ENCODE measurements around the gene KRTAP5-3. TPM values are rescaled to one million over a fixed set of nuclear protein-coding genes. Genes with fewer than 3 reads are reported as not detected.
"Not testable (repeated sequence)": the region's sequence is repeated elsewhere in the genome, so short reads cannot be mapped to it uniquely, and the experiment has no call there.

The KRTAP5-3 gene
- total and polyA plus RNA-seq, 2 donors (not counting 3 experiments of a cell fraction or from before 2014, with no cell fraction given), result not detected

DNA sequence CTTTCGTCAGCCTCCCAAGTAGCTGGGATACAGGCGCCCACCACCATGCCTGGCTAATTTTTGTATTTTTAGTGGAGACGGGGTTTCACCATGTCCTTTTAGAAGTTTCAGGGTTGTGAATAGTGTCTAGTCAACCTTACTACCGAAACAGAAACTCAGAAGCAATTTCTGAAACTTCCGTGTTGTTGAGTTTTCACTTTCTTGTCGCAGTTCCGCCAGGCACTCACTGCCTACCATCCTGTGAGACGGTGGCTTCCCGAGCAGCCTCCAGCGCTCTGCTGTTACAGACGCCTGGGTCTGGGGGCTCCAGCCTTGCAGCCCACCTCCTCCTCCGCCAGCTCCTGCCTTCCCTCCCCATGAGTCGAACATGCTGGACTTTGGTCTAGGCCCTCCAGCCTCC lies 2.3 kb downstream of the KRTAP5-3 start:
- H3K36me3 ChIP-seq (ENCODE audit: control insufficient read depth in 2 of 2, extremely low read depth in 1 of 2, insufficient read depth in 2 of 2, low read length in 2 of 2); H3K9me3 ChIP-seq (replicated peaks; ENCODE audit: control insufficient read depth, insufficient read depth, low read length); DNase-seq (ENCODE audit: low read depth, low spot score); intact Hi-C loops (cut with micrococcal nuclease); H2AFZ ChIP-seq (ENCODE audit: low read depth, low read length); H3K4me3 ChIP-seq (replicated peaks in 1 of 3; ENCODE audit: insufficient read depth in 1 of 3, low read depth in 1 of 3, low read length in 3 of 3); FAIRE-seq; H4K20me1 ChIP-seq (replicated peaks; ENCODE audit: control insufficient read depth, extremely low read depth, insufficient read depth, low read length); H3K27ac ChIP-seq (ENCODE audit: insufficient read depth, low read depth, low read length); H3K9ac ChIP-seq (replicated peaks; ENCODE audit: extremely low read depth, insufficient read depth, low read length); H3K79me2 ChIP-seq (ENCODE audit: control insufficient read depth, insufficient read depth, low read length); H3K4me2 ChIP-seq (ENCODE audit: insufficient read depth, low read length); dilution Hi-C loops (cut with MboI; ENCODE audit: extremely low pct_ligation_motif_present, low sequenced_read_pairs); BruUV-seq (replicated peaks); H3K27me3 ChIP-seq (ENCODE audit: control insufficient read depth in 2 of 2, insufficient read depth in 2 of 2, low read length in 2 of 2); H3K4me1 ChIP-seq (ENCODE audit: control insufficient read depth, extremely low read depth, insufficient read depth, low read length); H3K9me1 ChIP-seq (replicated peaks; ENCODE audit: control insufficient read depth, extremely low read depth, insufficient read depth, low read length); POLR2A ChIA-PET: not testable (repeated sequence)
- CTCF ChIA-PET, result interaction anchor here (1.0 to 1.5 kb wide), 2 partner anchors 11 to 59 kb away, joined by 3 to 11 read pairs; no protein-coding TSS in a partner anchor

DNA sequence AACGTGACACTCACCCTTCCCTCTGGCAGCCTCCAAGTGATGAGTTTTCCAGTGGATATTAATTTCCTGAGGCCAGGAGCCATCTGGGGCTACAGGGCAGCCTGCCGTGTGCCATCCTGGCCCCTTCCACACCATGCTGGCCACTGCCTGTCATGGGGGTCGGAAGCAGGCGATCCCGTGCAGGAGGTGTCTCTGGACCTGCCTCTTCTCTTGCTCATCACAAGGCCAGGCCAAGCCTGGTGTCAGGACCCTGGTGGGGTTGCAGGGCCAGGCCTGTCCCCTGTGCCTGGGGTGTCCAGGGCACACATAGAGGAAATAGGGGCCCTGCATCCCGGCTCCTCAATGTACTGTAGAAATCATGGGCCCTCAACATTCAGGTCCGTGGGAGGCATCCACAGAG lies 3.6 kb downstream of the KRTAP5-3 start:
- Histone ChIP-seq H3K9me1 (replicated peaks; ENCODE audit: control insufficient read depth, extremely low read depth, insufficient read depth, low read length) (no peaks in the 10 kb centered on the region), H3K79me2 (ENCODE audit: control insufficient read depth, insufficient read depth, low read length) (no peaks in the 10 kb centered on the region), H3K27me3 (ENCODE audit: control insufficient read depth in 2 of 2, insufficient read depth in 2 of 2, low read length in 2 of 2) (peaks cover 0 to 2% of the 10 kb centered on the region in 2 experiments), H3K9me3 (replicated peaks; ENCODE audit: control insufficient read depth, insufficient read depth, low read length) (no peaks in the 10 kb centered on the region), H3K27ac (ENCODE audit: insufficient read depth, low read depth, low read length) (no peak overlapping the region), H3K9ac (replicated peaks; ENCODE audit: extremely low read depth, insufficient read depth, low read length) (no peak overlapping the region), H2AFZ (ENCODE audit: low read depth, low read length) (no peak overlapping the region), H3K4me2 (ENCODE audit: insufficient read depth, low read length) (no peak overlapping the region), H3K4me3 (replicated peaks in 1 of 3; ENCODE audit: insufficient read depth in 1 of 3, low read depth in 1 of 3, low read length in 3 of 3) (no peak overlapping the region), H3K4me1 (ENCODE audit: control insufficient read depth, extremely low read depth, insufficient read depth, low read length) (no peaks in the 10 kb centered on the region), H4K20me1 (replicated peaks; ENCODE audit: control insufficient read depth, extremely low read depth, insufficient read depth, low read length) (no peaks in the 10 kb centered on the region), H3K36me3 (ENCODE audit: control insufficient read depth in 2 of 2, extremely low read depth in 1 of 2, insufficient read depth in 2 of 2, low read length in 2 of 2) (no peaks in the 10 kb centered on the region)
- no peak for DNase-seq (ENCODE audit: low read depth, low spot score)
- dilution Hi-C loops (cut with MboI; ENCODE audit: extremely low pct_ligation_motif_present, low sequenced_read_pairs), result no loop called here
- intact Hi-C loops (cut with micrococcal nuclease), result no loop called here
- ChIA-PET CTCF (interaction anchor here (0.8 to 1.5 kb wide), 2 partner anchors 10 to 30 kb away, joined by 3 to 11 read pairs; no protein-coding TSS in a partner anchor), POLR2A (no interaction called here)
- no peak for FAIRE-seq
- no peak for TF ChIP-seq MYC (IDR thresholded peaks at IDR 0.05; ENCODE audit: low read depth, low read length)
- TF ChIP-seq EZH2 (IDR thresholded peaks at IDR 0.05; ENCODE audit: borderline replicate concordance, low read depth, low read length, severe bottlenecking), result no peak
- TF ChIP-seq POLR2AphosphoS5 (IDR thresholded peaks at IDR 0.05; ENCODE audit: insufficient read depth, low read depth, low read length), result no peak
- no peak for TF ChIP-seq JUN (IDR thresholded peaks at IDR 0.05; ENCODE audit: borderline replicate concordance, insufficient read depth, insufficient read length, low read depth)
- TF ChIP-seq, protein P1, sequence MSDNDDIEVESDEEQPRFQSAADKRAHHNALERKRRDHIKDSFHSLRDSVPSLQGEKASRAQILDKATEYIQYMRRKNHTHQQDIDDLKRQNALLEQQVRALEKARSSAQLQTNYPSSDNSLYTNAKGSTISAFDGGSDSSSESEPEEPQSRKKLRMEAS (IDR thresholded peaks at IDR 0.05; ENCODE audit: insufficient read depth, insufficient read length), result no peak
- TF ChIP-seq, protein P2, sequence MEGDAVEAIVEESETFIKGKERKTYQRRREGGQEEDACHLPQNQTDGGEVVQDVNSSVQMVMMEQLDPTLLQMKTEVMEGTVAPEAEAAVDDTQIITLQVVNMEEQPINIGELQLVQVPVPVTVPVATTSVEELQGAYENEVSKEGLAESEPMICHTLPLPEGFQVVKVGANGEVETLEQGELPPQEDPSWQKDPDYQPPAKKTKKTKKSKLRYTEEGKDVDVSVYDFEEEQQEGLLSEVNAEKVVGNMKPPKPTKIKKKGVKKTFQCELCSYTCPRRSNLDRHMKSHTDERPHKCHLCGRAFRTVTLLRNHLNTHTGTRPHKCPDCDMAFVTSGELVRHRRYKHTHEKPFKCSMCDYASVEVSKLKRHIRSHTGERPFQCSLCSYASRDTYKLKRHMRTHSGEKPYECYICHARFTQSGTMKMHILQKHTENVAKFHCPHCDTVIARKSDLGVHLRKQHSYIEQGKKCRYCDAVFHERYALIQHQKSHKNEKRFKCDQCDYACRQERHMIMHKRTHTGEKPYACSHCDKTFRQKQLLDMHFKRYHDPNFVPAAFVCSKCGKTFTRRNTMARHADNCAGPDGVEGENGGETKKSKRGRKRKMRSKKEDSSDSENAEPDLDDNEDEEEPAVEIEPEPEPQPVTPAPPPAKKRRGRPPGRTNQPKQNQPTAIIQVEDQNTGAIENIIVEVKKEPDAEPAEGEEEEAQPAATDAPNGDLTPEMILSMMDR (IDR thresholded peaks at IDR 0.05; ENCODE audit: extremely low read depth in 1 of 2, insufficient read depth in 1 of 2, low read depth in 1 of 2, low read length in 2 of 2), result no peak
- no peak for TF ChIP-seq POLR2A (IDR thresholded peaks at IDR 0.05; ENCODE audit: low read depth, low read length)
- no peak for TF ChIP-seq GATA2 (IDR thresholded peaks at IDR 0.05; ENCODE audit: insufficient read depth, insufficient read length, low read depth, low read length)
- no peak for TF ChIP-seq FOS (IDR thresholded peaks at IDR 0.05; ENCODE audit: borderline replicate concordance, insufficient read depth, low read length)
- no TSS peak for BruUV-seq (replicated peaks)
